Measurements from ENCODE around the gene XXYLT1. TPM values are rescaled to one million over a fixed set of nuclear protein-coding genes. Genes with fewer than 3 reads are reported as not detected.

The XXYLT1 gene
- total RNA-seq, 1 experiment from 2014 or later: 10.9 TPM

DNA sequence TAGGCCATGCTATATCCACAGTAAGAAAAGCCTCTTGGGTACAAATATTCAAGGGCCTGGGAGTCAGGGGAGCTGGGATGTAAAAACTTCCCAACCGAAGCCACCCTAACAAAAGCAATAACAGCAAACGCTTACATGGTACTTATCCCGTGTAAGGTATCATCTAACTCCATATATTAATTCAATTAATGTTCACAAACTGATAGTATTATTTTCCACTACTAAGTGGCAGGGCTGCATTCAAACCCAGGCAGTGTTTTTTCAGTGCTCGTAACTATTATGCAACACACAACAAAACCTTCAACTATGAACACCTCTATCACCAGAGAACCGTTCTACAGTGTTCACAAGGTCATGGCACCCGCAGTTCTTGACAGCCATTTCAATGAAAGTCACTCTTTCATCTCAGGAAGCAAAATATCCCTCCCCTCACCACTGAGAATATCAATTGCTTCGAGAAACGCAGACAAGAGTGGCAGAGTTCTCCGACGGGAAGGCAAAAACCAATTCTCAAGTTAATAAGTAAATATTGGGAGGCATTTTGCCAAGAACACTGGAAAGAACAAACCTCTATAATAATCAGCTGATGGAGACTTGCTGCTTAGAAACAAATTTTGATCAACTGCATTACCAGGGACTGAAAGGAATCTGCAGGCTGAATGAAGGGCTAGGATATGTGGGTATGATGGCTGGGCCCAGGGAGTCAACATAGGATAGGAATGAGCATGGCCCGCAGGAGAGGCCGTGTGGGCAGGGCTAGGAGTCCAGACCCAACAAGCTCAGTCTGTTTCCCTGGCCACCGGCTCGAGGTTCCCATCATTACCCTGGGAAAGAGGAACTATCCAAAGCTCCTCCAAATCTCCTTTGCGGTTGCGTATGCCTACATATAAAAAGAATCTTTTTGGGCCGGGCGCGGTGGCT is 72.3 kb downstream of the XXYLT1 start:
- intact Hi-C loops (cut with micrococcal nuclease): no loop called here
- RAD21 ChIA-PET (ENCODE audit: low non-redundant PET in 1 of 2, low total read pairs in 2 of 2, uncharacterized antibody in 2 of 2, unreplicated experiment in 2 of 2): no interaction called here
- CTCF ChIA-PET: interaction anchor here (0.6 kb wide), 1 partner anchor 14 kb away, joined by 3 read pairs; no protein-coding TSS in a partner anchor
- no peak overlapping the region for H3K27ac ChIP-seq (ENCODE audit: low read depth, low read length)
- H3K36me3 ChIP-seq (ENCODE audit: control insufficient read depth in 1 of 2, insufficient read depth in 2 of 2, low read length in 2 of 2): no peaks in the 10 kb centered on the region
- H3K9me3 ChIP-seq (ENCODE audit: control insufficient read depth in 1 of 2, insufficient read depth in 1 of 2, low read depth in 1 of 2, low read length in 2 of 2): no peaks in the 10 kb centered on the region
- H3K4me2 ChIP-seq (ENCODE audit: low read length): peak overlapping the region; percentile 29
- POLR2A ChIA-PET: no interaction called here
- no peak for DNase-seq (ENCODE audit: low read depth, low spot score)
- H4K20me1 ChIP-seq (ENCODE audit: insufficient read depth): no peaks in the 10 kb centered on the region
- TF ChIP-seq YY1 (IDR thresholded peaks at IDR 0.05; ENCODE audit: extremely low read depth, insufficient replicate concordance, low read depth, low read length): no peak
- no peak for TF ChIP-seq SP1 (IDR thresholded peaks at IDR 0.05; ENCODE audit: low read depth)
- no peak for TF ChIP-seq POLR2A (IDR thresholded peaks at IDR 0.05; ENCODE audit: borderline replicate concordance, extremely low read depth, insufficient read depth, insufficient read length)
- no peak for TF ChIP-seq ZFX (IDR thresholded peaks at IDR 0.05)
- TF ChIP-seq FOSL1 (IDR thresholded peaks at IDR 0.05; ENCODE audit: low read depth): no peak
- TF ChIP-seq EZH2 (IDR thresholded peaks at IDR 0.05): no peak
- no peak for TF ChIP-seq ELF1 (IDR thresholded peaks at IDR 0.05; ENCODE audit: borderline replicate concordance, low read depth)
- no peak for TF ChIP-seq SIN3A (IDR thresholded peaks at IDR 0.05; ENCODE audit: low read depth)
- no peak for TF ChIP-seq ZNF274 (IDR thresholded peaks at IDR 0.05; ENCODE audit: low read depth, low read length)
- TF ChIP-seq, protein P1, sequence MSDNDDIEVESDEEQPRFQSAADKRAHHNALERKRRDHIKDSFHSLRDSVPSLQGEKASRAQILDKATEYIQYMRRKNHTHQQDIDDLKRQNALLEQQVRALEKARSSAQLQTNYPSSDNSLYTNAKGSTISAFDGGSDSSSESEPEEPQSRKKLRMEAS (IDR thresholded peaks at IDR 0.05): no peak
- peaks cover 3 to 35% of the 10 kb centered on the region in 2 experiments; a peak in 2 of 4 replicates for H3K4me1 ChIP-seq (ENCODE audit: control insufficient read depth in 1 of 2, insufficient read depth in 2 of 2, low read length in 2 of 2)
- H3K9me2 ChIP-seq (ENCODE audit: insufficient read depth): no peaks in the 10 kb centered on the region
- no peak overlapping the region for H3K4me3 ChIP-seq (replicated peaks in 1 of 2; ENCODE audit: low read depth in 1 of 2, low read length in 2 of 2)
- no peak for ATAC-seq
- H3K79me2 ChIP-seq (ENCODE audit: insufficient read depth, low read length): 0 out of 2 replicates have a peak, but pooled peaks cover 5% of the 10 kb centered on the region
- H3K9ac ChIP-seq (ENCODE audit: low read length): no peak overlapping the region
- H2AFZ ChIP-seq (ENCODE audit: low read depth, low read length, poor library complexity, severe bottlenecking): no peak overlapping the region
- H3K27me3 ChIP-seq (ENCODE audit: insufficient read depth, low read length): no peaks in the 10 kb centered on the region
- no TSS peak for BruUV-seq (replicated peaks)

Data from HCT116 (cell line).